HG02798 (cell line): ENCODE results near the gene SRSF7.
"Not testable (repeated sequence)": the region's sequence is repeated elsewhere in the genome, so short reads cannot be mapped to it uniquely, and the experiment has no call there.

Experiments used
- ATAC-seq: cut with Tn5 transposase; IDR thresholded peaks from one replicate; pipeline ENCODE4 v1.9.1; 2021; ENCODE audit warnings: mild to moderate bottlenecking; ENCODE audit not compliant: unreplicated experiment, poor library complexity

Gene SRSF7

DNA sequence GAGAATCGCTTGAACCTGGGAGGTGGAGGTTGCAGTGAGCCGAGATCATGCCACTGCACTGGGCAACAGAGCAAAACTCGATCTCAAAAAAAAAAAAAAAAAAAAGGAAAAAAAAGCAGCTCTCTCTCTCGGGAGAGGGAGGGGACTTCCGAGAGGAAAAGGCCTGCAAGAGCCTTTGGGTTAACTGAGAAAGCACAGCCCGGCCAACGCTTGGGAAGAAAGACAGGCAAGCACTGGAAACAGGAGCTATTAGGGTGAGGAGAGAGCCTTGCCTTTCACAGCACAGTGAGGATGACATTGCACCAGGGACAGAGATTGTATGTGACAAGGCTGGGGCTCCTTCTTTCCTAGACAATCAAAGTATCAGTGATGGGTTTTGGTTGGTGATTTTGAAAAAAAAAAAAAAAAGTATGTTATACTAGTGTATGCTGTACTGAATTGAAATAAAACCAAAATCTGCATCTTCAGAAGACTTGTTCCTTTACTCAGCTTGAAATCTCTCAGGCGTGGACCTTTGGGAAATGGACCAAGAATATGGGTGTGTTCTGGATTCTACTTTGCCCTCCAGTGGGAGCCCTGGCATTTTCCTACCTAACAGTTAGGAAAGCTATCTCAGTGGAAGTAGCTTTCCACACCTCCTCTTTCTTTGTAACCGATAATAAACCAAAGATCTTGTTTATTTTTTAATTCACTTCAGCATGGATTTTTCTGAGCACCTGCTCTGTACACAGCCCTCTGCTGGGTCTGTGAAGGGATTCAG lies 16.7 kb downstream of the SRSF7 start:
- no peak for ATAC-seq

GRCh38 chr2:38733300-38733971 lies 17.7 kb downstream of the SRSF7 start:
- ATAC-seq = no peak

DNA sequence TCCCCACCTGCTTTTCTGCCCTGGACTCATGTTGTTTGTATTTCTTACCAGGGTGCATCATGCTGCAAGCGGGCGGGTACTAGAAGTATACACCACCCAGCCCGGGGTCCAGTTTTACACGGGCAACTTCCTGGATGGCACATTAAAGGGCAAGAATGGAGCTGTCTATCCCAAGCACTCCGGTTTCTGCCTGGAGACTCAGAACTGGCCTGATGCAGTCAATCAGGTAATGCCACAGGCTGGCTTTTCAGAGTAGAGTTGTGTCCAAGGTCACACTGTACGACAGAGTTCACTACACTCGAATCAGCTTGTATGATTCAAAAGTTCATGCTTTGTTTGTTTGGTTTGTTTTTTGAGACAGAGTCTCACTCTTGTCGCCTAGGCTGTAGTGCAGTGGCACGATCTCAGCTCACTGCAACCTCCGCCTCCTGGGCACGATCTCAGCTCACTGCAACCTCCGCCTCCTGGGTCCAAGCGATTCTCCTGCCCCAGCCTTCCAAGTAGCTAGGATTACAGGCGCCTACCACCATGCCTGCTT lies 19.4 kb downstream of the SRSF7 start:
- ATAC-seq = no peak

- no peak for ATAC-seq
Measured at GRCh38 chr2:38731090-38731489, 20.1 kb downstream of the SRSF7 start.

DNA sequence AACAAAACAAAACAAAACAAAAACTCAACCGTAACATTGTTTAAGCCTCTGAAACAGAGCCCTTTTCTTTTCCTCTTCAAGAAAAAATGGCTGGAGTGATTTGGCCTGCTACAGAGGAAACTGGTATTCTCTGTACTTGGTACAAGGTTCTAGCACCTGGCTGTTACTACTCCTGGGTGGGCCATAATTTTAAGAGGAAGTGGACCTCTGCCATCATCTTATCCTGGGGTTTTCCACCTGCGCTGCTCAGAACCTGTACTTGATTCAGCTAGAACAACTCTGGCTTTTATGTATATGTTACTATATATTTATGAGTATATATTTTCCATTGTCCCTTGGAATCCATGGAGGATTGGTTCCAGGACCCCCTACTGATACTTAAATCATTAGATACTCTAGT lies 22.5 kb downstream of the SRSF7 start:
- ATAC-seq = no peak

DNA sequence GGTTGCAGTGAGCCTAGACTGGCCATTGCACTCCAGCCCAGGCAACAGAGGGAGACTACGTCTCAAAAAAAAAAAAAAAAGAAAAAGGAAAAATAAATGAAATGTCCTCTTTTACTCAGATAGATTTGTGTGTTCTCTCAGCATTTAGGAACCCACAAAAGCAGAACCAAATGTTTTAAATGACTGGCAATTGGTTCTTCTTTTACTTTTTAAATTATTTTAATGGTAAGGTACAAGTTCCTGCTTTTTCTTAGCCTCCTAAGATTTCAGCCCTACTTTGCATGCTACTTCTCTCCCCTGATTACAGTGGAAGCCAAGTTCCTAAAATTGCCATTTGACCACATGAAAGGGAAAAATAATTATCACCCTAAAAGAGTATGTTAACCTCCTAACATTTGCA lies 23.5 kb downstream of the SRSF7 start:
- no peak for ATAC-seq

DNA sequence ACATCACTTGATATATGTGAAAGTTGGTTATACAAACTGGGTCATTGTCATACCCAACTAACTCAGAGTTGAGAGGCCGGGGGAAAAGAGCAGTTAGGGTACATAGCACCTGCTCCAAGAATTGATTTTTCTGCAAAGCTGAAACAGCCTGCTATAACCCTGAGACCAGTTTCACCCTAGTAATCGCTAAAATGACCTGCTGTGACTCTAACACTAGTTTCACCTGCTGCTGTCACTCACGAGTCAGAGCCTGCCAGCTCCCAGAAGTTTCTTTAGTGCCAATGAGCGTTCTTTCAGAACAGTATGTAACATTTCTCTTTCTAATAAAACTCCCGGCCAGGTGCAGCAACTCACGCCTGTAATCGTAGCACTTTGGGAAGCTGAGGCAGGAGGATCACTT lies 28.0 kb downstream of the SRSF7 start:
- ATAC-seq = peak; percentile 73

DNA sequence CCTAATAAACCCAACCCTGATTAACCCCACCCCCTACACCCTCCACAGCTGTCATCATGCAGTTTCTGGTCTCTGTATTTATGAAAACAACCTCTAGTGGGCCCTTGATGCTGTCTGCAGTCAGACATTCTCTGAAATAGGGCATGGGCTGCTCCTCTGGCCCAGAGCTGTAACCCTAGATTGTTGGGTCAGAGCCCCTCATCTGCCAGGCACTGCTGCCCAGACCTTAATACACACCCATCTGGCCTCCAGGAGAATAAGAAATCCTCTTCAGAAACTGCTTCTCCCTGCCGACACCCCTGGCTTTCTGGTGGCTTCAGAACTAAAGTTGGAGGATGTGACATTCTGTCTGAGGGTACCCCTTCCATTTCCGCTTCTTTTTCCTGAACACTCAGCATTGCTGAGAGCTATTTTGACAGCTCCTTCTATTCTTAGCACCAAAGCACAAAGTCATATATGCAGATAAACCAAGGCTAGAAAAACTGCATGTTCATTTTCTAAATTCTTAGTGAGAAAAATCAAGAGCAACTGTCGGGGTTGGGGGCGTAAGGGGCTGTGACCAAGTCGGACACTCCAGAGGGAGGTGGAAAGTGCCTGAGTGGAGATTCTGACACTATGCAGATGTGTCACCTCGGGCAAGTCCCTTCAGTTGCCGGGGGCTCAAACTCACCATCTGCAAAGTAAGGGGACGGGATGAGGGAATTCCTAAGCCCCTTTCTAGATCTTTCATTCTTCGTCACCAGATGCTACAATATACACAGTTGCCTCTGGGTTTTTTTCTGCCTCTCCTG lies 28.7 kb downstream of the SRSF7 start:
- peak; percentile 40 for ATAC-seq

- no peak for ATAC-seq
Measured at GRCh38 chr2:38720613-38721241, 30.4 kb downstream of the SRSF7 start.

GRCh38 chr2:38719706-38720105 lies 31.5 kb downstream of the SRSF7 start:
- ATAC-seq = no peak

- ATAC-seq = no peak
Measured at GRCh38 chr2:38718601-38719000, 32.6 kb downstream of the SRSF7 start.

DNA sequence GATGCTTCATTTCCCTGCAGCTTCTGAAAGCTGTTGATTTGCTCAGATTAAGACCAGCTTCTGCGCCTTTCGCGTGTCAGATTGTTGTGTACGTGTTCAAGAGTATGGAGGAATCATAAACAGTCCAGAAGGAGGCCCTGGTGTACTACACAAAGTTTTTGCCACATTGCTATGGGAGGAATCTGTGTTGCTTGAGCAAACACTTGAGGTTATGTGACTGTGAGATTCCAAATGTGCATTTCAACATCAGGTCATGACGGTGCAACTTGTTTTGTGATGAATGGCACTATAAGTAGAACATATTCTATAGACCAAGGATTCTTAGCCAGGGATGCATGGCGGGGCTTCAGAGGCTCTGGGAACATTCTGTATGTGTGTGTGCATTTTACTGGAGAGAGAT lies 35.0 kb downstream of the SRSF7 start:
- ATAC-seq = no peak

- not testable (repeated sequence) for ATAC-seq
Measured at GRCh38 chr2:38714941-38715340, 36.2 kb downstream of the SRSF7 start.

GRCh38 chr2:38713338-38713737 lies 37.8 kb downstream of the SRSF7 start:
- ATAC-seq = no peak

GRCh38 chr2:38712871-38713270 lies 38.3 kb downstream of the SRSF7 start:
- ATAC-seq = no peak

DNA sequence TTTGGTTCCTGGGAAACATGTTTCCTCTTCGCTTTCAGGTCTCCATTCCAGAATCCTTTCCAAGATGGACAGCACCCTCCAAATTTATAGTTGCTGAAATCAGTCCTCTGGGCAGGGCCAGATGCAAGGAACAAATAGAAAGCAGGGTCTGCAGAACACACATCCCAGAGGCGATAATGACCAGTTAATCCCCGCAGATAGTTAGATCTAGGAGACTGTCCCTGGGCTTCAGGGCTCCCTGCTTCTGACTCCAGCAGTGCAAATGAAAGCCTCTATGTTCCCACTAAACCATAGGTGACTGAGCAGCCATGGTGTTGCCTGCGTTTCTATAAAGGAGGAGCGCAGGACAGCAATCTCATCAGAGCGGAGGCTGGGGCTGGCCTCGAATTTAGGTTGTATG lies 38.7 kb downstream of the SRSF7 start:
- ATAC-seq = no peak

DNA sequence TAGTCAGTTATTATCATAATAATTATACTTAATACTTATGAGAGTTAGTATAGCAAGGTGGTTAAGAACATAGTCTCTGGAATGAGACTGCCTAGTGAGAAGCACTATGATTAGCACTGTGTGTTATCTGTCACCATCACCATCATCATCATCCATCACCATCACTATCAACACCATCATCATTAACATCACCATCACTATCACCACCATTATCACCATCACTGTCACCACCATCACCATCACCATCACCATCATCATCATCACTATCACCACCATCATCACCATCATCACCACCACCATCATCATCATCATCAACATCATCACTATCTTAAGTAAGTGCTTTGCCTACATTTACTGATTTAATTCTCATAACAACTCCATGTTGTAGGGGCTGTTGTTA lies 39.6 kb downstream of the SRSF7 start:
- no peak for ATAC-seq

DNA sequence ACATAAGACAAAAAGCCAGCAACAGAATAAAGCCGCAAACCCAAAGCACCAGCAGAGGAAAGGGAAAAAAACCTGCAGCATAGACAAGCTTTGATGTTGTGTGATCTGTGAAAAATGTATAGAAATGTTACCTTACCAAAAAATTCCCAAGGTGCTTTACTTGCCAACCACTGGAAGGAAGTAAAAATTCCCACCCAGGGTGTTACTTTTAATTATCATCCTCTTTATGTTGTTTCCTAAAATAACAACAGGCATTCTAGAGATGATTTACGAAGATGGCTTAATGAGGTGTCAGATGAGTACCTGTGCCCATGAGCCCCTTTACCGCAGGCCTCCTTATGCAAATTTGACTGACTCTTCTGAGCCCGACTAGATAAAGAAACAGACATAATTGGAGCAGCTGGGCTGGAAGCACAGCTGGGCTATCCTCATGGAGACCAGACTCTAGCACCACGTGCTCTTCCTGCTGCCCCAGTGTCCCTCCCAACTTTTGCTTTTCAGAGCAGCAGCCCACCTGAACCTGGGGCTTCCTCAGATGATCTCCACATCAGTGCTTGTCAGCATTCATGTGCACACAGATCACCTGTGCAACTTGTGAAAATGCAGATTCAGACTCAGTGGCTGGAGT lies 41.5 kb downstream of the SRSF7 start:
- ATAC-seq = peak; percentile 77

DNA sequence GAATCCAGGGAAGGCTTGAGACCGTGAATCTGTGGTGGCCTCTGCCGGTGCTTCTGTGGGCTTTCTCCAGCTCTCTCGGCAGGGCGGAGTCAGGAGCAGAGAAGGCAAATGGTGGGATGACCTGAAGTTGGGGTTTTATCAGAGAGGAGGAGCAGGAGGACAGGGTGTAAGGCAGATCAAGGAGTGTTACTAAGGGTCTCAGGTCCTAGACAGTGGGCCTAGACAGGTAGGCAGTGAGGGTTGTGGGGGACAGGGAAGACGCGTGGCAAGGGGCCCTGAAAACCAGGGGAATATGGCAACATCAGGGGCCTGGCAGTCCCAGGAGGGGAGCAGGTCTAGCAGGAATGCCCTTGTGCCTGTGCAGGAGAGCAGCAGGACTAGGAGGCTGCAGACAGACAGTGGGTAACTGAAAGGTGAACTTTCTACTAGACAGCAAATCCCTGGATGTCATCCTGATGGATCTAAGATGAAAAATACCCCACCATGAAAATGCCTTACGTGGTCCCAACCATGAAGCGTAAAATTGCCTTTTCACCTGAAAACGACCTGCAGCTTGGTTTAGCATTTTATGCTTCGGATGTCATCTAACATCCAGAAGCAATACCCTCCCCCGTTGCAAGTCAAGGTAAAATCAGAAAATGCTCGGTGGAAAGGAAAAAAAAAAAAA lies 42.1 kb downstream of the SRSF7 start:
- no peak for ATAC-seq

DNA sequence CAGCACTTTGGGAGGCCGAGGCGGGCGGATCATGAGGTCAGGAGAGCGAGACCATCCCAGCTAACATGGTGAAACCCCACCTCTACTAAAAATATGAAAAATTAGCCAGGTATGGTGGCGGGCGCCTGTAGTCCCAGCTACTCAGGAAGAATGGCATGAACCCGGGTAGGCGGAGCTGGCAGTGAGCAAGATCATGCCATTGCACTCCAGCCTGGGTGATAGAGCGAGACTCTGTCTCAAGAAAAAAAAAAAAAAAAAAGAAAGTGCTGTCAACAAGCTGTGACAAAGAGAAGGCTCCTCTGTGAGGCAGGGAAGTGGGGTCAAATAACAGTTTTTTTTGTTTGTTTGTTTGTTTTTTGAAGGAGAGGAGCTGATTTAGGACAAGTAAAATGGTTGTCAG lies 42.7 kb downstream of the SRSF7 start:
- not testable (repeated sequence) for ATAC-seq
